Measurements from ENCODE around the gene PSMB7. TPM values are rescaled to one million over a fixed set of nuclear protein-coding genes. Genes with fewer than 3 reads are reported as not detected.

PSMB7 gene
- total RNA-seq, 4 donors from 2014 or later: 265 to 438 (median 354) TPM

DNA sequence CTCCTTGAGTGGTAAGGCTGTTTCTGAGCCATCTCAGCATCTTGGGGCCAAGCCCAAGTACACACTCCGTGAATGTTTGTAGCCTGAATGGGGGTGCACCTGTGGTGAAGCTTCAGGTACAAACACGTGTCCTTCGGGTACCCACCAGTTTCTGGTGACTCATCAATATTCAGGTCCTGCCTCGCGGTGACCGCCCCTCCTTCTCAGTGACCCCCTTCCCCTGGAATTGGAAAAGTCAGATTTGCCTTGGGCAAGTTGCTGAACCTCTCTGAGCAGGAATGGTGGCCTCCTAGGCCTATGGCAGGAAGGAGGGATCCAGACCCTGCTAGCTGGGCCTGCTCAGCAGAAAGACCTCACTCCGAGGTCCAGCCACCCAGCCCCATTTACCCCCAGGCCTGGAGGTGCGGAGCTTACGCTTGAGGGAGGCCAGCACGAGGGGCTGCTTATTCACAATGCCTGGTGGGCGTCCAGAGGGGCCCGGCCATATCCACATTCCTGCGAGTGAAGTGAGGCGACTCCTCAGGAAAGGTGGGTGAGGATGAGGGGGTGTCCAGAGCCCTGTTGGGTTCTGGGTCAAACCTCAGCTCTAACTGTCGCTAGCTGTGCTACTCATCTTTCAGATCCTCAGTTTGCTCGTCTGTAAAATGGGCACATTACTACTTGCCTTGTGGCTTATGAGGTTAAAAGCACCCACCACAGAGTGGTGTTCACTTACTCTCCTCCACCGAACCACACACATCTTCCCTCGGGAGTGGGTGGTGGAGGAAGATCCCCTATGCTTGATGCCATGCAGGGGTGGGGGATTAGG is 42.0 kb upstream of the PSMB7 start:
- peaks cover 10 to 21% (median 16%) of the 10 kb centered on the region in 3 donors for H3K27me3 ChIP-seq
- no peak overlapping the region for H3K27ac ChIP-seq
- in situ Hi-C loops (cut with MboI; ENCODE audit: low sequenced_read_pairs in 4 of 4) (no loop called here), intact Hi-C loops (cut with DNase I; ENCODE audit: low total_unique reads) (no loop called here)
- H3K4me1 ChIP-seq: peaks cover 0 to 4% of the 10 kb centered on the region in 2 donors
- H3K9me3 ChIP-seq: no peaks in the 10 kb centered on the region
- no peak for DNase-seq
- TF ChIP-seq POLR2A (IDR thresholded peaks at IDR 0.05): no peak
- TF ChIP-seq, protein P1, sequence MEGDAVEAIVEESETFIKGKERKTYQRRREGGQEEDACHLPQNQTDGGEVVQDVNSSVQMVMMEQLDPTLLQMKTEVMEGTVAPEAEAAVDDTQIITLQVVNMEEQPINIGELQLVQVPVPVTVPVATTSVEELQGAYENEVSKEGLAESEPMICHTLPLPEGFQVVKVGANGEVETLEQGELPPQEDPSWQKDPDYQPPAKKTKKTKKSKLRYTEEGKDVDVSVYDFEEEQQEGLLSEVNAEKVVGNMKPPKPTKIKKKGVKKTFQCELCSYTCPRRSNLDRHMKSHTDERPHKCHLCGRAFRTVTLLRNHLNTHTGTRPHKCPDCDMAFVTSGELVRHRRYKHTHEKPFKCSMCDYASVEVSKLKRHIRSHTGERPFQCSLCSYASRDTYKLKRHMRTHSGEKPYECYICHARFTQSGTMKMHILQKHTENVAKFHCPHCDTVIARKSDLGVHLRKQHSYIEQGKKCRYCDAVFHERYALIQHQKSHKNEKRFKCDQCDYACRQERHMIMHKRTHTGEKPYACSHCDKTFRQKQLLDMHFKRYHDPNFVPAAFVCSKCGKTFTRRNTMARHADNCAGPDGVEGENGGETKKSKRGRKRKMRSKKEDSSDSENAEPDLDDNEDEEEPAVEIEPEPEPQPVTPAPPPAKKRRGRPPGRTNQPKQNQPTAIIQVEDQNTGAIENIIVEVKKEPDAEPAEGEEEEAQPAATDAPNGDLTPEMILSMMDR (IDR thresholded peaks at IDR 0.05 in 4 of 5, conservative IDR thresholded peaks at IDR 0.05 in 1 of 5): no peak
- no peak for ATAC-seq
- no peak overlapping the region for H3K4me3 ChIP-seq
- H3K36me3 ChIP-seq: no peaks in the 10 kb centered on the region

DNA sequence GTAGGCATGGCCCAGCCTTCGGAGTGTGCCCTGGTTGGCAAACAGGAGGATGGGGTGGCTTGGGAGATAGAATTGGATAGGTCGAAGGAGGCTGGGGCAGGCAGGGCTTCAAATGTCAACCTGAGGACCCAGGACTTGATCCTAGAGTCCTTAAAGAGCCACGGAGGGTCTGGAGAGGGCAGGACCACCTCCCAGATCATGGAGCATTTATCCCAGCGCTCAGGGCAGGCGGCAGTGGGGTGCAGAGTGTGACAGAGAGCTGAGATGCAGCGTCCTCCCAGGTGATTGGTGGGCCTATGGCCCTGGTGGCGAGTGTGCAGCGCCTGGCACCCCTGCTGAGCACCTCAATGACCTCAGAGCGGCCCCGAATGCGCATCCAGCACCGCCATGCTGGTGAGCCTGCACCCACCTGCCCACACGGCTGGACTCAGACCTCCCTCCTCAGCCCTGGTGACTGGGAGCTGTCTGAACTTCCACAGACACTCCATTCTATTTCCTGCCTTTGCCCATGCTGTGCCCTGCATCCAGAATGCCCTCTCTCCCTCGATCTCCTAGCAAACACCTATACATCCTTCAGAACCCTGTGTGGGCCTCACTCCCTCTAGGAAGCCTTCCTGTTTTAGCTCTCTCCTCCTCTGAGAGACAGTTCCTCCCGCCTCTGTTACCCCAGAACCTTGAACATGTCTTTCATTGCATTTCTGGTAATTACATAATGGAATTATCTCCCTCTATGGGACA is 41.3 kb upstream of the PSMB7 start:
- no peak for ATAC-seq
- no peak overlapping the region for H3K27ac ChIP-seq
- peaks cover 0 to 4% of the 10 kb centered on the region in 2 donors for H3K4me1 ChIP-seq
- H3K4me3 ChIP-seq: no peak overlapping the region
- in situ Hi-C loops (cut with MboI; ENCODE audit: low sequenced_read_pairs in 4 of 4): no loop called here
- H3K9me3 ChIP-seq: no peaks in the 10 kb centered on the region
- peaks cover 15 to 29% (median 23%) of the 10 kb centered on the region in 3 donors for H3K27me3 ChIP-seq
- no peaks in the 10 kb centered on the region for H3K36me3 ChIP-seq
- intact Hi-C loops (cut with DNase I; ENCODE audit: low total_unique reads): no loop called here
- DNase-seq: no peak
- TF ChIP-seq, protein P1 (IDR thresholded peaks at IDR 0.05 in 4 of 5, conservative IDR thresholded peaks at IDR 0.05 in 1 of 5): no peak
- no peak for TF ChIP-seq POLR2A (IDR thresholded peaks at IDR 0.05)

DNA sequence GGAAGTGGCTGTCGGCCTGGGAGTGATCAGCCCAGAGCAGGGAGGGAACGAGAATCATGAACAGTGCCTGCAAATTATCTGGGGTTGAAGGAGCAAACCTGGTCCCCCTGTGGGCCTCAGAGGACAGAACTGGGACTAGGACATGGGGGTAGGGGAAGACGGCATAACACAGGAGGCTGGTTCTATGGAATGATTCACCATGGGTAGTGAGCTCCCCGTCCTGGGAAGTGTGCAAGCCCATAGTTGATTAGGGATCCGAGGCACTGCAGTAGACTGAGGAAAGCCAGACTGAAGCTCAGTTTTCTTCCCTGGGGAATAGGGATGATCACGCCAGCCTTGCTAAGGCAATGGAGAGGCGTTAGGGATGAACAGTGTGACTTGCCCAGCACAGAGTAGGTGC is 40.6 kb upstream of the PSMB7 start:
- no peak overlapping the region for H3K27ac ChIP-seq
- no peaks in the 10 kb centered on the region for H3K36me3 ChIP-seq
- intact Hi-C loops (cut with DNase I; ENCODE audit: low total_unique reads) (no loop called here), in situ Hi-C loops (cut with MboI; ENCODE audit: low sequenced_read_pairs in 4 of 4) (no loop called here)
- TF ChIP-seq POLR2A (IDR thresholded peaks at IDR 0.05): no peak
- TF ChIP-seq, protein P1 (IDR thresholded peaks at IDR 0.05 in 4 of 5, conservative IDR thresholded peaks at IDR 0.05 in 1 of 5): no peak
- peaks cover 22 to 35% (median 30%) of the 10 kb centered on the region in 3 donors for H3K27me3 ChIP-seq
- H3K4me3 ChIP-seq: no peak overlapping the region
- no peak for DNase-seq
- H3K4me1 ChIP-seq: peaks cover 0 to 4% of the 10 kb centered on the region in 2 donors
- ATAC-seq: no peak
- H3K9me3 ChIP-seq: no peaks in the 10 kb centered on the region

DNA sequence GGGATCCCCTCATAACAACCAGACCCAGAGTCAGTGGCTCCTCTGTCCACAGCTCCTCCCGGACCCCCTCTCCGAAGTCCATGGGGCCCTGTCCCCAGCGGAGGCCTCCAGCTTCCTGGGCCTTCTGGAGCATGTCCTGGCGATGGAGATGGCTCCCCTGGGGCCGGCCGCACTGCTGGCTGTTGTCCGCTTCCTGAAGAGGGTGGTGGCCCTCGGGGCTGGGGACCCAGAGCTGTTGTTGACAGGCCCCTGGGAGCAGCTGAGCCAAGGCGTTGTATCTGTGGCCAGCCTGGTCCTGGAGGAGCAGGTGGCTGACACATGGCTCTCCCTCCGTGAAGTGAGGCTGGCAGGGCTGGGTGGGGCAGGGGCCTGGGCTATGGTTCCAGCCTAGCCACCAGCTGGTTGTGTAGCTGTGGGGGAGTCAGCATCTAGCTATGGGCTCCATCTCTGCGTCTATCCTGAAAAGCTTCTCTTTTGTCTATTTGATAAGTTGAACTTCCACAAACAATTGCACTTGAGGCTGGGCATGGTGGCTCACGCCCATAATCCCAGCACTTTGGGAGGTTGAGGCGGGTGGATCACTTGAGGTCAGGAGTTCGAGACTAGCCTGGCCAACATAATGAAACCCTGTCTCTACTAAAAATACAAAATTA is 39.7 kb upstream of the PSMB7 start:
- intact Hi-C loops (cut with DNase I; ENCODE audit: low total_unique reads): no loop called here
- H3K4me1 ChIP-seq: peaks cover 0 to 4% of the 10 kb centered on the region in 2 donors
- no peak overlapping the region for H3K27ac ChIP-seq
- no peak overlapping the region for H3K4me3 ChIP-seq
- DNase-seq (no peak), ATAC-seq (no peak)
- no peak for TF ChIP-seq POLR2A (IDR thresholded peaks at IDR 0.05)
- TF ChIP-seq, protein P1 (IDR thresholded peaks at IDR 0.05 in 4 of 5, conservative IDR thresholded peaks at IDR 0.05 in 1 of 5): no peak
- in situ Hi-C loops (cut with MboI; ENCODE audit: low sequenced_read_pairs in 4 of 4): no loop called here
- H3K9me3 ChIP-seq: no peaks in the 10 kb centered on the region
- H3K27me3 ChIP-seq: peaks cover 29 to 45% (median 39%) of the 10 kb centered on the region in 3 donors
- no peaks in the 10 kb centered on the region for H3K36me3 ChIP-seq

Measured in gastrocnemius medialis (tissue), 4 donors.